GM12872 (cell line): Measurements from ENCODE around the gene JAZF1.

Experiments
- TF ChIP-seq, protein P1 (sequence below): IDR thresholded peaks from 3 replicates; pipeline ENCODE4 v1.5.1; 2011; ENCODE audit warnings: low read depth, mild to moderate bottlenecking, low read length, moderate library complexity; ENCODE audit not compliant: insufficient read depth

The JAZF1 gene

DNA sequence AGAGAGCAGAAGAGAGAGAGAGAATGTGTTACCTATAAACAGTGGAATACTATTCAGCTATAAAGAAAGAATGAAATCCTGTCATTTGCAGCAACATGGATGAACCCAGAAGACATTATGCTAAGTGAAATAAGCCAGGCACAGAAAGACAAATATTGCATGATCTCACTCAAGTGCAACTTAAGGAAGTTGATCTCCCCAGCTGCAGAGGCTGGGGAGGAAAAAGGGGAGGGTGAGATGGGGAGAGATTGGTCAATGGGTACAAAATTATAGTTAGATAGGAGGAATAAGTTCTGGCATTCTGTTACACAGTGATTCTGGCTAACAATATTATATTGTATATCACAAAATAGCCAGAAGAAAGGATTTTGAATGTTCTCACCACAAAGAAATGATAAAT, 11.2 kb upstream of the JAZF1 start:
- TF ChIP-seq, protein P1, sequence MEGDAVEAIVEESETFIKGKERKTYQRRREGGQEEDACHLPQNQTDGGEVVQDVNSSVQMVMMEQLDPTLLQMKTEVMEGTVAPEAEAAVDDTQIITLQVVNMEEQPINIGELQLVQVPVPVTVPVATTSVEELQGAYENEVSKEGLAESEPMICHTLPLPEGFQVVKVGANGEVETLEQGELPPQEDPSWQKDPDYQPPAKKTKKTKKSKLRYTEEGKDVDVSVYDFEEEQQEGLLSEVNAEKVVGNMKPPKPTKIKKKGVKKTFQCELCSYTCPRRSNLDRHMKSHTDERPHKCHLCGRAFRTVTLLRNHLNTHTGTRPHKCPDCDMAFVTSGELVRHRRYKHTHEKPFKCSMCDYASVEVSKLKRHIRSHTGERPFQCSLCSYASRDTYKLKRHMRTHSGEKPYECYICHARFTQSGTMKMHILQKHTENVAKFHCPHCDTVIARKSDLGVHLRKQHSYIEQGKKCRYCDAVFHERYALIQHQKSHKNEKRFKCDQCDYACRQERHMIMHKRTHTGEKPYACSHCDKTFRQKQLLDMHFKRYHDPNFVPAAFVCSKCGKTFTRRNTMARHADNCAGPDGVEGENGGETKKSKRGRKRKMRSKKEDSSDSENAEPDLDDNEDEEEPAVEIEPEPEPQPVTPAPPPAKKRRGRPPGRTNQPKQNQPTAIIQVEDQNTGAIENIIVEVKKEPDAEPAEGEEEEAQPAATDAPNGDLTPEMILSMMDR, result no peak

DNA sequence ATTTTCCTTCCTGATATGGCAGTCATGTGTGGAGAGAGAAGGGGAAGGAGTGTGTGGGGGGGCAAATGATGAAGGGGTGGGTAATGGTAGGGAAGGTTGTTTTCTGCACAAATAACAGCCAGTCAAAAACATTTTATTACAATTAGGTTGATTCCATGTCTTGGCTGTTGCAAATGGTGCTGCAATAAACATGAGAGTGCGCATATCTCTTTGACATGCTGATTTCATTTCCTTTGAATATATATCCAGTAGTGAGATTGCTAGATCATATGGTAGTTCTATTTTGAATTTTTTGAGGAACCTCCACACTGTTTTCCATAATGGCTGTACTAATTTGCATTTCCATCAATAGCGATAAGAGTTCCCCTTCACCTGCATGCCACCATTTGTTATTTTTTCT, 10.6 kb upstream of the JAZF1 start:
- TF ChIP-seq, protein P1, result no peak

DNA sequence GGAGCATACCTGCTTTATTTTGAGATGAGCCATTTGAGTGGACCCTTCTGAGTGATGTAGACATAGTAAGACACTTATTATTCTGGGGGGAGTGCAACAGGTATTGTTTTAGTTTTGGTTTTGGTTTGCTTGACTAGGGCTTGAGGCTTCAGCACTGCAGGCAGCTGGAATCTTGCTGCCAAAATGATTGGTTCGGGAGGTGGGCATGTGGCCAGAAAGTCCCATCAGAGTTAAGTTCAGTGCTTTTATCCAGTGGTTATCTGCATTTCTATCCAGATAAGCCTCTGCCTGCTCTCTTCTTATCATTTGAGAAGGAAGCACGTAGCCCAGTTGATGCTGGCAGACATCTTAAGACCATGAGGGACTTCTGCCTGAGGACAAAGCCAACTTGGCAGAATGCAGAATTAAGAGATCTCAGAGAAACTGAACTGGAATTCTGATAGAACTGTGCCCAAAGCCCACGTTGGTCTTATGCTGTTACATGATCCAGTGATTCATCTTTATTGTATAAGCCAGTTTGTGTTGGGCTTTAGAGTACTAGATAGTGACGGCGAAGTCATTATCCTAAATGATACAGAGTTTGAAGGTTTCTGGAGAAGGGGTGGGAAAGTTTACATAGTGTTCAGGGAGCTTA, 9.6 kb upstream of the JAZF1 start:
- TF ChIP-seq, protein P1, result no peak

DNA sequence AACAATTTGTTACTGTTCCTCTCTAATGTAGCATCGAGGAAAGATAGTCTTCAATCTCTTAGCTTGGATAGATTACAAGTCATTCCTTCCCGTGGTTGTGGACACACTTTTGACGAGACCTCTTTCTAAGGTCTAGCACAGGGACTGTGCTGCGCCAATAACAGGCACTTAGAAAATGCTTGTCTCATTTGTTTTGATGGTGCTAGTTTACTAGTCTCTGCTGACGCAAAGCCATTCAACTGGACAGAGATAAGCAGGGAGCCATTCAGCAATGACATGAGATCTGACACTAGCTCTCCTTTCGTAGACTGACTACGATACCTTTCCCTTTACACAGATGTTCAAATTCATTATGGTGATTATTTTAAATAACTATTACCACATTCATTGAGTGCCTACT, 6.4 kb upstream of the JAZF1 start:
- TF ChIP-seq, protein P1, result no peak

DNA sequence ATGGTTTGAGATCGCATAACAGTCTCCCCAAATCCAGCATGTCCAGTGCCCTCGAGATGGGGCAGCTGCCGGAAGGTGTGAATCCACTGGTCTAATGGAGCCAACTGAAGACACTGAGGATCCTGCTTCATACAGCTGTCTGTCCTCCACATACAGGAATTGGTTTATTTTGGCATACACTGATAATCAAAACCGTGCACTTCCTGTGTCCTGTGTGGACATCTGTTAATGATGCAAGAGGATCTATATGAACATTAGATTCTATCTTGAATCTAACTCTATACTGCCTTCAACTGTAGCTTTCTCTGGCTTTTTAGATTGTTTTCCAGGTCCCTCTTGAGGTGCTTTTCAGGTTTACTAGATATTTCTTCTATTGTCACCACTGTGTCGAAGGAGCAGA, 3.0 kb upstream of the JAZF1 start:
- TF ChIP-seq, protein P1, result no peak

DNA sequence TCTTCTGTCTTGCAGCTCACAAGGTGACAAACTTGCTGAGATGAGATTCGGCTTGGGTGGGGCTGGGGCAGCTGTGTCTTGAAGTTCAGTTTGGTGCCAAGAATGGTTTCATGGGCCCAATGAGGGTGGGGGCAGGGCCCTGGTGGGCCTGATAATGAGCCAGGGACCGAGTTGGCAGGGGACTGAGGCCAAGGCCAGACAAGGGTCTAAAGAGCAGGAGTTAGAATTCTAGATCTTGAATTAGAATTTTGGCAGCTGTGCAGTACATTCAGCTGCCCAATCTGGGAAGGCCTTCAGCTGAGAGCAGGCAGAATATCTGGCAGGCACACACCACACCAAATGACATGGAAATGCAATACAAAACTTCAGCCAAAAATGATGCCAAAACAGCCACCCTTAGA, 1.5 kb upstream of the JAZF1 start:
- TF ChIP-seq, protein P1, result no peak

- TF ChIP-seq, protein P1, result no peak
These were observed 821 bp upstream of the JAZF1 start for GRCh38 chr7:28181416-28181815.
